Lower lobe of right lung (tissue), 2 donors: ENCODE measurements around the gene ZSWIM7. TPM values are rescaled to one million over a fixed set of nuclear protein-coding genes. Genes with fewer than 3 reads are reported as not detected.

Experiments used
- ATAC-seq, 2 donors: fragments of 200-7000 bp; cut with Tn5 transposase; one replicate each; pipeline ENCODE4 v1.9.1; 2020 to 2022; ENCODE audit warnings: mild to moderate bottlenecking in 2 of 2, moderate library complexity in 2 of 2
- DNase-seq: peaks from one replicate; pipeline ENCODE4 v3.0.0-alpha.2; 2020
- H3K27ac ChIP-seq: fragments of 200-600 bp; one replicate; pipeline ENCODE4 v1.8.0; 2022
- H3K27me3 ChIP-seq: fragments of 200-600 bp; one replicate; pipeline ENCODE4 v1.8.0; 2022; ENCODE audit warnings: low read depth
- H3K36me3 ChIP-seq: fragments of 200-600 bp; one replicate; pipeline ENCODE4 v1.8.0; 2022; ENCODE audit warnings: mild to moderate bottlenecking
- H3K4me1 ChIP-seq: fragments of 200-600 bp; one replicate; pipeline ENCODE4 v1.8.0; 2022
- H3K4me3 ChIP-seq: fragments of 200-600 bp; one replicate; pipeline ENCODE4 v1.8.0; 2022; ENCODE audit warnings: mild to moderate bottlenecking
- H3K9me3 ChIP-seq: fragments of 200-600 bp; one replicate; pipeline ENCODE4 v1.8.0; 2022
- intact Hi-C: fragments of 100-400 bp; cut with DNase I; formaldehyde crosslinking; loops from one replicate; pipeline ENCODE4 v1.11.0; 2022
- total RNA-seq: library from RNA; stranded (reverse); fragmentation: NEBNext Ultra II Directional; extraction: Animal tissue kit (Norgen Biotek cat#: 25700); gene quantifications from one replicate; pipeline ENCODE4 v1.2.1, GENCODE V29; 2021
- TF ChIP-seq, protein P1 (sequence below): fragments of 200-600 bp; IDR thresholded peaks from one replicate; pipeline ENCODE4 v1.8.0; 2022; ENCODE audit warnings: antibody characterized with exemption, mild to moderate bottlenecking
- donor health status: DM: no; HTN: yes; CAD: no; lungs with severe emphysema.

Gene ZSWIM7
- total RNA-seq, 1 donor from 2014 or later, result 21.3 TPM

- no peak overlapping the region for H3K4me3 ChIP-seq
- no peak for ATAC-seq
- no peaks in the 10 kb centered on the region for H3K27me3 ChIP-seq
- no peaks in the 10 kb centered on the region for H3K36me3 ChIP-seq
- H3K4me1 ChIP-seq, result no peaks in the 10 kb centered on the region
- DNase-seq, result no peak
- no peak overlapping the region for H3K27ac ChIP-seq
- TF ChIP-seq, protein P1, sequence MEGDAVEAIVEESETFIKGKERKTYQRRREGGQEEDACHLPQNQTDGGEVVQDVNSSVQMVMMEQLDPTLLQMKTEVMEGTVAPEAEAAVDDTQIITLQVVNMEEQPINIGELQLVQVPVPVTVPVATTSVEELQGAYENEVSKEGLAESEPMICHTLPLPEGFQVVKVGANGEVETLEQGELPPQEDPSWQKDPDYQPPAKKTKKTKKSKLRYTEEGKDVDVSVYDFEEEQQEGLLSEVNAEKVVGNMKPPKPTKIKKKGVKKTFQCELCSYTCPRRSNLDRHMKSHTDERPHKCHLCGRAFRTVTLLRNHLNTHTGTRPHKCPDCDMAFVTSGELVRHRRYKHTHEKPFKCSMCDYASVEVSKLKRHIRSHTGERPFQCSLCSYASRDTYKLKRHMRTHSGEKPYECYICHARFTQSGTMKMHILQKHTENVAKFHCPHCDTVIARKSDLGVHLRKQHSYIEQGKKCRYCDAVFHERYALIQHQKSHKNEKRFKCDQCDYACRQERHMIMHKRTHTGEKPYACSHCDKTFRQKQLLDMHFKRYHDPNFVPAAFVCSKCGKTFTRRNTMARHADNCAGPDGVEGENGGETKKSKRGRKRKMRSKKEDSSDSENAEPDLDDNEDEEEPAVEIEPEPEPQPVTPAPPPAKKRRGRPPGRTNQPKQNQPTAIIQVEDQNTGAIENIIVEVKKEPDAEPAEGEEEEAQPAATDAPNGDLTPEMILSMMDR, result no peak
- no peaks in the 10 kb centered on the region for H3K9me3 ChIP-seq
- intact Hi-C loops, result no loop called here
These were observed 63.6 kb downstream of the ZSWIM7 start for GRCh38 chr17:15935891-15936290.

GRCh38 chr17:15934866-15935265 lies 64.6 kb downstream of the ZSWIM7 start:
- no peak overlapping the region for H3K27ac ChIP-seq
- H3K4me3 ChIP-seq, result no peak overlapping the region
- ATAC-seq (no peak), DNase-seq (no peak)
- no peaks in the 10 kb centered on the region for H3K9me3 ChIP-seq
- H3K4me1 ChIP-seq, result no peaks in the 10 kb centered on the region
- no peaks in the 10 kb centered on the region for H3K36me3 ChIP-seq
- intact Hi-C loops, result no loop called here
- TF ChIP-seq, protein P1, result no peak
- H3K27me3 ChIP-seq, result no peaks in the 10 kb centered on the region

DNA sequence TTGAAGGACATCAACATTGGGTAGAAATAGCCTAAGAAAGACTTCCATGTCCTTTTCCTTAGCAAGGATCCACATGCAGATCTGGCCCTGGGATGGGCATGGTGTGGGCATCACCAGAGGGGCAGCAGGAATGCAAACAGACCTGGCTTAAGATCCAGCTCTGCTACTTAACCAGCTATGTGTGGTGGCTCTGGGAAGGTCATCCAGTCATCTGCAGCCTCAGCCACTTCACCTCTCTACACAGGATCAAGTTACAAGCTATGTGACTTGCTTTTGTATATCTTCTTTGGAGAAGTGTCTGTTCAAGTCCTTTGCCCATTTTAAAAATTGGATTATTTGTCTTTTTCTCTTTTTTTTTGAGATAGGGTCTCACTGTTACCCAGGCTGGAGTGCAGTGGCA lies 68.1 kb downstream of the ZSWIM7 start:
- no peak for DNase-seq

DNA sequence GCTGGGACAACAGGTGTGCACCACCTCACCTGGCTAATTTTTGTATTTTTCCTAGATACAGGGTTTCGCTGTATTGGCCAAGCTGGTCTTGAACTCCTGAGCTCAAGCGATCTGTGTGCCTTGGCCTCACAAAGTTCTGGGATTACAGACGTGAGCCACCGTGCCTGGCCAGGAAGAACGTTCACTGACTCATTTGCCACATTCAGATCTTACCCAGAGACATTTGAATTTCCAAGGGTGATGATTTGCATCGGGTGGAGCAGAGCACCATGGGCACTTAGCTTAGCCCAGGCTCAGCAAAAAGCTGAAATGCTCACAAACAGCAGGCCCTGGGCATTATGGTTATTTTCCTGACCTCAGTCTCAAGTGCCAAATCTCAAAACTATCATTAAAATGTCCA lies 69.1 kb downstream of the ZSWIM7 start:
- DNase-seq, result no peak
- Histone ChIP-seq H3K4me3 (no peak overlapping the region), H3K4me1 (no peaks in the 10 kb centered on the region), H3K9me3 (no peaks in the 10 kb centered on the region), H3K27me3 (no peaks in the 10 kb centered on the region), H3K27ac (no peak overlapping the region), H3K36me3 (no peaks in the 10 kb centered on the region)
- intact Hi-C loops, result no loop called here
- TF ChIP-seq, protein P1, result no peak
- ATAC-seq, result no peak

More for the DNA sequence above, 68.1 kb downstream of the ZSWIM7 start:
- H3K4me3 ChIP-seq, result no peak overlapping the region
- H3K4me1 ChIP-seq, result no peaks in the 10 kb centered on the region
- H3K36me3 ChIP-seq, result no peaks in the 10 kb centered on the region
- intact Hi-C loops, result no loop called here
- TF ChIP-seq, protein P1, result no peak
- ATAC-seq, result no peak
- H3K27ac ChIP-seq, result no peak overlapping the region
- H3K9me3 ChIP-seq, result no peaks in the 10 kb centered on the region
- H3K27me3 ChIP-seq, result no peaks in the 10 kb centered on the region

- Histone ChIP-seq H3K27ac (no peak overlapping the region), H3K9me3 (no peaks in the 10 kb centered on the region), H3K4me3 (no peak overlapping the region), H3K36me3 (no peaks in the 10 kb centered on the region), H3K27me3 (no peaks in the 10 kb centered on the region), H3K4me1 (no peaks in the 10 kb centered on the region)
- TF ChIP-seq, protein P1, result no peak
- DNase-seq (no peak), ATAC-seq (no peak)
- intact Hi-C loops, result no loop called here
These were observed 69.6 kb downstream of the ZSWIM7 start for GRCh38 chr17:15929941-15930340.

DNA sequence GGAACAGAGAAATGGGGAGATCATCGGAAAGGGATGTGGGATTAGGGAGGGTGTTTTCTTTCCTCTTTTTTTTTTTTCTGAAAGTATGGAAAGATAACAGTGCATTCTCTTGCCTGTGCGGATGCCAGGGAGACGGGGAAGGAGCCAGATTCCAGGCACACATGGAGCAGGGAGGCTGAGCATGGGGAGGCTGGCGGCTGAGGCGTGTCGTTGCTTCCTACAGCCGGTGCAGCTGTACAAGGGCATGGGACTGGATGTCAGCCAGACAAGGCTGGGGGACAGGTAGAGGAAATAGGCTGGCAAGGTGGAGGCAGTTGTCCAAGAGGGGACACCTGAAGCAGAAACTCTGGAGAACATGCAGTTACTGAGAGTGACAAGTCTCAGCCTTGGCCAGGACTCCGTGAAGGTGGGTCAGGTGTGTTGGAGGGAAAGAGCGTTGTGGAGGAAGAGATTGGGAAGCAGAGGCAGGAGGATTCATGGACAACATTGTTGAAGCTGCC lies 71.2 kb downstream of the ZSWIM7 start:
- H3K27me3 ChIP-seq, result no peaks in the 10 kb centered on the region
- no peaks in the 10 kb centered on the region for H3K9me3 ChIP-seq
- DNase-seq (no peak), ATAC-seq (no peak)
- H3K27ac ChIP-seq, result no peak overlapping the region
- intact Hi-C loops, result no loop called here
- H3K4me1 ChIP-seq, result no peaks in the 10 kb centered on the region
- no peaks in the 10 kb centered on the region for H3K36me3 ChIP-seq
- H3K4me3 ChIP-seq, result no peak overlapping the region
- TF ChIP-seq, protein P1, result no peak
